Measurements from ENCODE around the gene PARP8. TPM values are rescaled to one million over a fixed set of nuclear protein-coding genes. Genes with fewer than 3 reads are reported as not detected.
"Not testable (repeated sequence)": the region's sequence is repeated elsewhere in the genome, so short reads cannot be mapped to it uniquely, and the experiment has no call there.

The PARP8 gene
- total RNA-seq, 1 donor from 2014 or later, result 14.5 TPM

DNA sequence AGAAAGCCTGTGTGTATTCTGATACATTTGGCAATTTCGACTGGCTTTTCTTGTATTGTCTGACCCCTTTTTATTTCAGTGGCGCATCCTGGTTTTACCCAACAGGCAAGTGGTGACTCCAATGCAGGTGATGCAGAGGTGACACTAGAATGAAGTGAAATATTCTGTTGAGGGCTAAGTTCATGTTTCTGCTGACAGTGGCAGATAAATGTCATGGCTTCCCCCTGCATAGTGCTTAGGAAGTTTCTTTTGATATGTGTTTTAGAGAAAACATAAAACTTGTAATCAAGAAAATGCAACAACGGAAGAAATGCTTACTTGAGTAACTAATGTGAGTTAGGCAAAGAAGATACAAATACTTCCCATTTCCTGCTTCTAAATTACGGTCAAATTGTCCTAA lies 13.1 kb downstream of the PARP8 start:
- not testable (repeated sequence) for DNase-seq

DNA sequence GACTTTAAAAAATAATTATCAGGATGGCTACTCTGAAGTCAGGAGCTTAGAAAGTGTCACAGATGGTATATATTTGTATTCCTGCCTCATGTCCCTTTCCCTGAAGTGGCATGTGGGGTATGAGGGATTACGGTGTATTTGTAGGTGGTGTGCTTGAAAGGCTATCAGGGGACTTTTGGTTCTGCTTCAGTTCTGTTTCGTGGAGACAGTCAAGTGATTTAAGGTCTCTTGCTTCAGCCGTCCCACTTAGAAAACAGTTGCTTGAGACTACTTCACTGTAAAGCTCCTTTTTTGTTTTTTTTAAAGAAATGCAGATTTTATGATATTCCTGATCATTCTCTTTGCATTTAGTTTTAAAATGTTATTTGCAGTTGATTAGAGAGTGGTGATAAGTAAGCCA lies 18.3 kb downstream of the PARP8 start:
- no peak for DNase-seq

DNA sequence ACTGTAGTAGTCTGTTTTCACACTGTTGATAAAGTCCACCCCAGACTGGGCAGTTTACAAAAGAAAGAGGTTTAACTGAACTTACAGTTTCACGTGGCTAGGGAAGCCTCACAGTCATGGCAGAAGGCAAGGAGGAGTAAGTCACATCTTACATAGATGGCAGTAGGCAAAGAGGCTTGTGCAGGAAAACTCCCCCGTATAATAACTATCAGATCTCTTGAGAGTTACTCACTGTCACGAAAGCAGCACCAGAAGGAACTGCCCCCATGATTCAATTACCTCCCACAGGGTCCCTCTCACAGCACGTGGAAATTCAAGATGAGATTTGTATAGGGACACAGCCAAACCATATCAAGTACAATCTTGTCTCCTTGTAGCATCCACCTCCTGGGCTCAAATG lies 21.1 kb downstream of the PARP8 start:
- DNase-seq, result no peak

DNA sequence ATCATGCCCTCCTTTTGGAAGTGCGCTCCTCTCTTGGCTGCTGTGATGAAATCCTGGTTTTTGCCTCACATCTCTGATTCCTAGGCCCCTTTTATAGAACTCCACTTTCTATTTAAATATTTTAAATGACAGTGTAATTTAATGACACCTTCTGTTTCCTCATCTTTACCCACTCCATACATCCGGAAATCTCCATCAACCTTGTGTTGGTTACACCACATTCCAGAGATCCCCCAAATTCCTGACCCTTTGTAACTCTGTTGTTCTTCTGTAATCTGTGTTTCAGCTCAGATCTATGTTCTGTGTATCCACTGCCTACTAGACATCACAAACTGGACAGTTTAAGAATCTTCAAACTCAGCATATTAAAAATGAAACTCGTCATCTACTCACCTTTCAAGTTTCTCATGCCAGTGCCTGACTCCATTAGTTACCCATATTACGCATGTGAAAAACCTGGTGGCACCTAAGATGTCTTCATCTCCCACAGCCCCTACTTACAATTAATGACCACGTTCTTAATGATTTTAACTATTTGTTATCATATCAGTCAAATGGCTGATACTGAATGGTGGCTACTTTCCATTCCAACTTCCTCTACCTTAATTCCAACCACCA lies 25.1 kb downstream of the PARP8 start:
- DNase-seq, result no peak

DNA sequence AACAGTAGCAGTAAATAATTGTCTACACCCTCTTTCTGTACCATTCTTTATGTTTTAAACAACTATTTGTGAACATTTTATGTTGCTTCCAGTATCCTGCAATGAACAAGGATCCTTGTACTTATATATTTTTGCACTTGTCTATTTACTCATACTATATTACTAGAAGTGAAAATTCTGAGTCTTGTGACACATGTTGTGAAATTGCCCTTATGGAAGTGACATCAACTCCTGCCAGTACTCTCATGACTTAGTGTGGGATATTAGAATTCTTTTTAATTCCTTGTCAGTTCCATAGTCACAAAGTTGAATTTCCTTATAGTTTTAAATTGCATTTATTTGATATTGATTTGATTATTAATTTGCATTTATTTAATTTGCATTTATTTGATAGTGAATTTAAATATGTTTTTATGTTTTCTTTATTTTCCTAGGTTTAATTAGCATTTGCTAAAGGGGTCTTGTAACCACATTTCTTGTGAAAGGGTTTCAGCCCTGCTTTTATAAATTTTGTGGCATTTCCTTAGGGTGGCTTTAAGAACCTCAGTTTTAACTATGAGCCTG lies 27.7 kb downstream of the PARP8 start:
- DNase-seq, result no peak

DNA sequence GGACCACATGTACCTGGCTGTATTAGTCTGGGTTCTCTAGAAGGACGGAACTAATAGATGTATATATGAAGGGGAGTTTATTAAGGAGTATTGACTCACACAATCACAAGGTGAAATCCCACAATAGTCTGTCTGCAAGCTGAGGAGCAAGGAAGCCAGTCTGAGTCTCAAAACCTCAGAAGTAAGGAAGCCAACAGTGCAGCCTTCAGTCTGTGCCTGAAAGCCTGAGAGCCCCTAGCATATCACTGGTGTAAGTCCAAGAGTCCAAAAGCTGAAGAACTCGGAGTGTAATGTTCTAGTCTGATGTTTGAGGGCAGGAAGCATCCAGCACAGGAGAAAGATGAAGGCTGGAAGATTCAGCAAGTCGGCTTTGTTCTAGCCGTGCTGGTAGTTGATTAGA lies 28.2 kb downstream of the PARP8 start:
- not testable (repeated sequence) for DNase-seq

DNA sequence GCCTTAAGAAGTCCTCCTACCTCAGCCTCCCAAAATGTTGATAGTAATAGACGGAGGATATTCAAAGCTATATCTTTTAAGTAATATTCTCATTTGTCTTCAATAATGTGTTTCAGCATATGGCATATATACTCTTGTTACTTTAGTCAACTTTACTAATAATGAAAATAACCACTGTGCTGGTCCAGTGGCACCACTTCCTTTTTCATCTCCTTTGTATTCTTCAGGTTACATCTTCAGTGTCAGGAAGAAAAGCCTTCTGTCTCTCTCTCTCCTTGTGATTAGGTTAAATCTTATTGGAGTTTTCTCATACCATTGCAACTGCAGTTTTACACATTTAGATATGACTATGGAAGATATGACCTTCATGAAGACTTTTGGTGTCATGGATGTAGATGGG lies 31.3 kb downstream of the PARP8 start:
- DNase-seq, result no peak

DNA sequence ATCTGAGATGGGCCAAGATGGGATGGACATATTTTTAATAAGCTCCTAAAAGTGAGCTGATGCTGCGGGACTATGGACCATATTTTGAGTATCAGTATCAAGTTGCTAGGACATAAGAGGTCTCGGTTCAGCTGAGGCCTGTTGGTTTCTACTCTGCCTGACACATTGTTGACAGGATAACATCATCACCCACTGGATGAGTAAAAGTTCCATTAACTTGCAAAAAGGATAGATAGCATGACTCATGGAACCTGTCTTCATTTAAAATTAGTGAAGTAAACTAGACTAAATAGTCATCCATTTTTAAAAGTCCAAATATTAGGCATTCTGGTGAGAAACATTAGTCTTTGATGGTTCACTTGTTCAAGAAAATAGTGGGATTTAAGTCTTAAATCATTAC lies 33.3 kb downstream of the PARP8 start:
- no peak for DNase-seq

DNA sequence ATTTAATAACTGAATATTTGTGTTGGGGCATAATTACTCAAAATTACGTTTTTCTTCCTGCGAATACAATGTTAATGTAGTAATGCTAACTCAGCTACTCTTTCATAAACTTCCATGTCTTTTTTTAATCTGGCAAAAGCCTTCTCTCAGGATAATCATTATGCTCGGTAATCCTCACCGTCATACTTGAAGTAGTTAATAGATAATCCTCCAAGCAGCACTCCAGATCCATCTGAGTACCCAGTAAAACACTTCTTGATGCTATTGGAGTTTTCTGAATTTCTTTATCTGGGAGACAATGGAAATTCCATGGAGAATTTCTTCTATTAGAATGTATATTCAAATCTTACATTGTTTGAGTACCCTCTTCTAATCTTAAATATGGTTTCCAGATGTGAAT lies 34.3 kb downstream of the PARP8 start:
- DNase-seq, result no peak

DNA sequence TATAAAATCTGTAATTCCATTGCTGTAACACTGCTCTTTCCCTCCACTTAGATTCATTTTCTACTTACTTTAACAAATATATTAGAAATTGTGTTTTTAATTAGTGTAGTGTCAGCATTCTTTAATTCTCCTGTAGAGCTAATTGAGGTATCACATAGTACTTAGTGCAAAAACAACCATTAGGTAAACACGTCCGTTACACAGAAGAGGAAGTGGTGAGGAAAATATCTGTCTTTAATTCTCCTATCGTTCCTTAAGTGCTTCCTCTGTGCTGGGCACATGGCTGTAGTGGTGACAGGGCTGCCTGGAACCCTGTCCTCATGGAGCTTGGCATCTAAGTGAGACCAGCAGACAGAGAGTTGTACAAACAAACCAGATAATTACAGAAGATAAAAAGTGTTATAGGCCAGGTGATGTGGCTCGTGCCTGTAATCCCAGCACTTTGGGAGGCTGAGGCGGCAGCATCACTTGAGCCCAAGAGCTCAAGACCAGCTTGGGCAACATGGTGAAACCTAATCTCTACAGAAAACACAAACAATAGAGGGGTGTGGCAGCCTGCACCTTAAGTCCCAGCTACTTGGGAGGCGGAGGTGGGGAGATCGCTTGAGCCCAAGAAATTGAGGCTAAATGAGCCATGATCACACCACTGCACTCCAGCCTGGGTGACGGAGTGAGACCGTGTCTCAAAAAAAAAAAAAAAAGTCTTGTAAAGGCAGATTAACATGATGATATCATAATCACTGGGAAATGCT lies 36.4 kb downstream of the PARP8 start:
- DNase-seq, result no peak

DNA sequence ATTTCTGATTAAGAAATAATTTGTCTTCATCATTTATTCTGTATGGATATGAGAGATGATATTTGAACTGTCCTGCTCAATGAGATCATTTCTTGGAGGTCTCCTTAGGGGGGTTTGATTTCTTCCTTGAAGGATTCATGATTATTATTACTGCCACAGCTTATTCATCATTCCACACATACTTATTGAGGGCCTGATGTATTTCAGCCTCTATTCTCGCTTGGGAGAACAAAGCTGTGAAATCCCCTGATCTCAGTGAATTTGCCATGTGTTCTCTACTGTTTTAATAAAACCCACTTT lies 36.9 kb downstream of the PARP8 start:
- DNase-seq, result no peak

DNA sequence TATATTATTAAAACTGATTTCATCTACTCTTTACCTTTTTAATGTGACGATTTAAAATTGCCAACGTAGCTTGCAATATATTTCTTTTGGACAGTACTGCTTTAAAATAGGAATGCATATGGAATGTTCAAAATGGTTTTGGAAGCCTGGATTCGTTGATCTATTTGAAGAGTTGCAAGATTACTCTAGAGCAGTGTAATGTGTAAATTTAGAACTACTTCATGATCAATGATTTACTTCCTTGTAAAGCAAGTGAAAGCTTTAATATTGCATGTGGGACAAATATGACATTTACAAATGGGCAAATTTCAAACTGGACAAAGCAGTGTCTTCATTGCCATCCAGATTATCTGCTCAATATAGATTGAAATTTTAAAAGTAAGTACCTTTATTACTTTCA lies 38.3 kb downstream of the PARP8 start:
- DNase-seq, result no peak

DNA sequence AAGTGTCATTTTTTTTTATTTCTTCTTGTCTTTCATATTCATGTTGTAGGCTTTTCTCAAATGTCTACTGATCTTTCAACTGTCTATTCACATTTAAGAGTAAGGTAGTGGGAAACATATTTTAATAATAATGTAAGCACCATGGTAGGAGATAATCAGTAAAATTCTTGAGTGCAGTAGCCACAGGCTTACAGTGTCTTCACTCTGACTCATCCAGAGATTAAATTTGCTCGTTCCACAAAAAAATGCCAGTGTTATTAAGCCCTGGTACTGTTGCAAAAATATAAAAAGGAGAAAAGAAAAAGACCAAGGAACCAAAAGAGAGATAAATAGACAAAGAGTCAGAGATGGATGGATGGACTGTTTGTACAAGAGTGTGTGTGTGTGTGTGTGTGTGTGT lies 43.0 kb downstream of the PARP8 start:
- DNase-seq, result no peak

DNA sequence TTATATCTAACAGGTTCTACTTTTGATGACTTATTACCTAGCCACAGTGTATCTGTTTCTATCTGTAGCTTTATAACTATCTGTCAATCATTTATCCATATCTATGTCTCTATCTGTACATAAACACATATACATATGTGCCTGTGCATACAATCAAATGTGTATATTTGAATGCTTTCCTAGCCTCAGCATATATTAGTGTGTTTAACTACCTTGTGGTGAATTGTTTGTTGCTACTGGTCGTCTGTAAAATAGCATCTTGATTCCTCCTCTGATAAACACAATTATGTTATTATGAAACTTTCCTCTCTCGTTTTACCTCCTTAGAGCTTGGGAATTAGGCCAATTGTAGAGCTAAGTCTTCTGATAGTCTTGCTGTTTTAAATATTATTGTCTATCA lies 44.4 kb downstream of the PARP8 start:
- no peak for DNase-seq

DNA sequence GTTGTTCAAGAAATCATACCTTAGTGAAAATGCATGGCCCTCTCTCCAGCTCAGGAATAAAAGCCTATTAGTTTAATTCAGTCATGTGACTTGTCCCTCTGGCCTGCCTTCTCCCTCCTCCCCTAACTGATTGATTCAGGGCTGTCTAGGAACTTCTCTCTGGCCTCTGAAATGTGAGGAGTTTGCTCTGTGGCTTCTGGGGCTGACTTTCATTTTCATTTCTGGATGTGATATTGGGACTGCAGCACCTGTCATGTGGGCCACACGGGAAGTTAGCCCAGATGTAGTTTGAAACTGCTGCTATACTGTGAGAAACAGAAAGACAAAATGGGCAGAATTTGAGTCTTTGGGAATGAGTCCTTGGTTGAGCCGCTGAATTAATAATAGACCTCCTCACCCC lies 44.8 kb downstream of the PARP8 start:
- DNase-seq, result no peak

DNA sequence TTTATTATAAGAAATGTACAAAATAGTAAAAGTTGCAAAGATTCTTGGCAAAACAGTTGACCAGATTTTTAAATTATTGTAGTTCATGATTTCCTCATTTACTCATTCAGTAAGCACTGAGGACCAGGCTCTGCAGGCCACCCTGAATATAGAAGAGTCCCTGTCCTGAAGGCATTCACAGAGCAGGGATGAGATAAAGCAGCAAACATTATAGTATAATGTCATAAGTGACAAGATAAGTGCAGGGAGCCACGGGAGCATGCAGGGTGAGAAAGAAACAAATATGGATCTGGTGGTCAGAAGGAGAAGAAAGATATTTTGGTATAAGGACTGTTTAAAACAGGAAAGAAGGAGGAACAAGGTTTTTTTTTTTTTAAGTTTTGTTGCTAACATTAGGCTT lies 46.0 kb downstream of the PARP8 start:
- DNase-seq, result no peak

DNA sequence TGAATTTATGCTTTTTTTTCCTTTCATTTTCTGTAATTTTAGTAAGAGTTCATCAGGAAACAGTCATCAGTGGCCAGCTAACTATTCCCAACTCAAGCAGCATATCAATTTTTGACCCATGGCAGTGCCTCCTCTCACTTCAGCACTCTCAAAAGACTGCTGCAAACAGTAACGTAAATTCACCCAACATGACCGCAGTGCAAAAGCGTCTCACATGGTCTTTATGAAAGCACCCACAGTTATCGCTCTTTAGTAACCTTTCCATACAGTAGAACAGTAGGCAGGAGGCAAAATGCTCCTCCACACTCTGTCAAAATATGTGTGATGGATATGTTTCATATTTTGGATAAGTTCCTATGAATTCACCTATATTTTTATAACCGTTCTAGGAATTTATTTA lies 48.6 kb downstream of the PARP8 start:
- DNase-seq, result no peak

DNA sequence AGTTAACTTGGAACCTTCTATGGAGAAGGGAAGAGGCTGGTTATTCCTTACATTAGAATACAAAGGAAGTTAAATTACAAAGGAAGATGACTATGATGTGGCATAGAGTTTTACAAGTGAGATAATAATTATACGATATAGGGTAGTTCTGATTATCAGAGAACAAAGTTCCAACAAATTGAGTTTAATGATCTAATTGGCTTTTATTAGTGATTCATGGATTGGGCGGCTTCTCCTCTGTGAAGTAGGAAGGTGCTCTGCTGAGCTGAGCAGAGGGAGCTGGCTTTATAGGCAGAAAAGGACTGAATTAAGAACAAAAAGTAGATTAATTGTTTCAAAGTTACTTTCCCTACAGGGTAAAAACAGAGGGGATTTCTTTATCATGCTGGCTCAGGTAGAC lies 49.7 kb downstream of the PARP8 start:
- no peak for DNase-seq

DNA sequence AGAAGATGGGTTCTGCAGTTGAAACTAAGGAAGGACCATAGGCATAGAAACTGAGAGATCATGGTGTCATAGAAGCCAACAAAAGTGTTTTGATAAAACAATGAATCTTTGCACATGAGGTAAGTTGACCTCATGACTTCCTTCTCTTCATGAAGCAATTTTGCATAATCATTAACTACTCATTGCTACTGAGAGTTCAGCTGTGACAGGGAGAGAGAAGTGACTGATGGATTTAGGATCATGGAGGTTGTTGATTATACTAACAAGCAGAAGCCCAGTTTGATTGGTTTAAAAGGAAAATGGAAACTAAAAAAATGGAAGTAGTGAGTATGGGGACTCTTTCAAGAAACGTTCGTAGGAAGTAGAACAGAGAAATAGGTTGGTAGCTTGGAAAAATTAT lies 51.2 kb downstream of the PARP8 start:
- no peak for DNase-seq

DNA sequence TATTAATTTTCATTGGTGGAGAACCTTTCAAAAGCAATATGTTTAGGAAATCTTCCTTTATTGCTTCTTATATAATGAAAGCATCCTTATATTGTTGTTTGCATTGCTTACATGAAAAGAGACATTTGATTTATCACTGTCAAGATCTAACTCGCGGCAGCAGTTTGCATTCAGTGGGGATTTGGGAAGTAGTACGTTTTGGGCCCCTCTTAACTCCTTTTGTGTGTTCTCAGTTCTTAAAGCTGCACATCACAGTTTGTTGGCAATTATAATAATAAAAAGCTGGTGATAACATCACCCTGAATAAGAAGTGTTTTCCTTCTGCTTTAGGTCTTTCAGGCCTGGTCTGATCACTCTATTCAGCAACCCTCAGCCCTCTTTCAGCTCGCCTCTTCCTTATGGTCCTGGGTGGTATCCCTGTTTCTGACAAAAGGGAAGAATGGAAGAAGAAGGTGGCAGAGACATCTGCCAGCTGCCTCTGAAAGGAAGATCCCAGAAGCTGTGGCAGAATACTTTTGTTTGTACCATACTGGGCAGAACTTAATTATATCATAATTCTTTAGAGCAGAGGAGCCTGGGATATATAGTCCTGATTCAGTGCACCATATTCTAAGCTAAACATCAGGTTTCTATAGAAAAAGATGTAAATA lies 53.7 kb downstream of the PARP8 start:
- DNase-seq, result no peak

DNA sequence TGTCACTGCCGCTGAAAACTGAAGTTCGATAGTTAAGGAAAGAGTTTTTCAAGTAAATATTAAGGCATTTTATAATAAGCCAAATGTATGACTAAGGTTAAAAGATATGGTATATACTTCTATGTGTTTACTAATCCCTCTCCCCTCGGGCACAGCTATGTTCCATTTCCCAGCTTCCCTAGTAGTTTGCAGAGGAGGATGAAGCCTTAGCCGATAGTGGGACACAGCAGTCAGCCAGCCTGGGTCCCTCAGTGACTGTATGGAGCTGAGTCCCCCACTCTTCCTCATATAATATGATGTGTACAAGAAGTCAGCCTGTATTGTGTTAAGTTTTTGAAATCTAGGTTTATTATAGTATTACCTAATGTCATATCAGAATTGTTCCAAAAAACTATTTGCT lies 55.8 kb downstream of the PARP8 start:
- no peak for DNase-seq

DNA sequence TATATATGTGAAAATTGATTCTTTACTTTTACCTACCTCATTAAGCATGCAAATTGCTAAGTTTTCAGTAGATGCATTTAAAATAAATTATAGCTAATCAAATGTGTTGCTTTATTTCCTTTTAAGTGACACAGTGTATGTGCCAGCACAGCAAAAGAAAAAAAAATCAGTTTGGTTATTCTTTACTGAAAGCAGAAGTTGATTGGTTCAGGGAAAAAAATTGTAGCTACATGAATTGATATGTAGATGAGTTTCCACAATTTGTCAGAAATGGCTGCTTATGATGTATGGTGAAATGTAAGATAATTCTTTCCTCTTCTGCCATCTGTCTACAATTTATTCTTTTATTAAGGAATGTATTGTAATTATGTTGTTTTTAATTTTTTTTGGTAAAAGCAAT lies 57.8 kb downstream of the PARP8 start:
- DNase-seq, result no peak

DNA sequence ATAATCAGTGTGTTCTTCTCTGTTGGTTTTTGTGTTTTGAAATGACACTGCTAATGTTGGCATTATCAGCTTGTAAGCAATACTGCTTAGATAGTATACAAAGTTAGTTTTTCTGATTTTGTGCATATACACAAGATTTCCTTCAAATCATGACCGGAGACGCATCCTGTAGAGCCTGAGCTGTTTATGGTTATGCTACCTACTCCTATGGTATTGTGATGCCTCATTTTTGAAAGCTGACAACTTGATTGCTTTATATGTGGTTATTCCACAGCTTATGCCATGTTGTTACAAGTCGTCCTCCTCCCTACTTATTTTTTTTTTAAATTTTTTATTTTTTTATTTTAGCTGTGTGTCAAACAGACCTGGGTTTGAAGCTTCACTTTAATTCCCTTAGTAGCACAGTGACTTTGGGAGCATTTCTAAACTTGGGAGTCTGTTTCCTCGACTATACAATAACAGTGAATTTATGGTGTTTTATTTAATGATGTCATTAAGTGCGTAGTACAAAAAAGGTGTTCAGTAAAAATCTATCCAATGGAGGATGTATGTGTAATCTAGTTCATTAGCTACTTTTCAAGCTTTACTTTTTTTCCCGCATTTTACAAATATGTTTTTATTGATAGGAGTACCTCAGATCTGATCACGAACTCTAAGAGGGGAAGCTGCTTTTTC lies 59.5 kb downstream of the PARP8 start:
- DNase-seq, result no peak

Data from skin of body (tissue), 2 donors.